Omental fat pad (tissue), 4 donors: ENCODE data around the gene PDHX. TPM values are rescaled to one million over a fixed set of nuclear protein-coding genes. Genes with fewer than 3 reads are reported as not detected.
A peak's percentile ranks its signal among the peaks of the same experiment; 100 is the strongest.

Source experiments
- ATAC-seq: fragments of 150-250 bp; one replicate; pipeline ENCODE4 v1.9.1; 2016; ENCODE audit warnings: mild to moderate bottlenecking, moderate library complexity; ENCODE audit not compliant: low FRiP score
- DNase-seq: peaks from one replicate; pipeline ENCODE4 v3.0.0-alpha.2; 2019; ENCODE audit warnings: low spot score
- small RNA-seq: library from RNA; depleted of rRNA; stranded (forward); fragments of <200 nt; gene quantifications from one replicate; pipeline ENCODE3, GENCODE V24; 2016
- total RNA-seq, 4 donors: library from RNA; depleted of rRNA; stranded (reverse); fragments of >200 nt; gene quantifications; one replicate each; pipeline ENCODE4 v1.1.0, GENCODE V29; 2016
- TF ChIP-seq, protein P1 (sequence below), 3 donors: fragments of 450-650 bp; IDR thresholded peaks; one replicate each; pipeline ENCODE4 v1.5.1; 2016 to 2017; ENCODE audit warnings: antibody characterized with exemption in 3 of 3, mild to moderate bottlenecking in 3 of 3, moderate library complexity in 2 of 3

PDHX gene
- total RNA-seq, 4 donors from 2014 or later = 20.0 to 56.0 (median 45.3) TPM

DNA sequence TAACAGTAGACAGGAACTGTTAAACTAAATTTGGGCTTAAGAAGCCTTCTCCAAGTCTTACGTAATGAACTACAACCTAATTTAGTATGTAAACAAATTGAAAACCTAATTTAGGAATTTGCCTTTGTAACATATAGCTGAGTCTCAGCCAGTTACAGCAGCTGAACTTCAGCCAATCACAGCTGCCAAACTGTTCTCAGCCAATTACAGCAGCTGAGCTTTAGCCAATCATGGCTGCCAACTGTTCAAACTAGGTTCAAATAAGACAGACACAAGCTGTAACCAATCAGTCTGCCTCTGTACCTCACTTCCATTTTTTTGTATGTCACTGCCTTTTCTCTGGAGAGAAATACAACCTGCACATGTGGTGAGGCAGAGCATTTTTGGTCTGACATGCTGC, 127.5 kb downstream of the PDHX start:
- DNase-seq (no peak), ATAC-seq (no peak)
- TF ChIP-seq, protein P1, sequence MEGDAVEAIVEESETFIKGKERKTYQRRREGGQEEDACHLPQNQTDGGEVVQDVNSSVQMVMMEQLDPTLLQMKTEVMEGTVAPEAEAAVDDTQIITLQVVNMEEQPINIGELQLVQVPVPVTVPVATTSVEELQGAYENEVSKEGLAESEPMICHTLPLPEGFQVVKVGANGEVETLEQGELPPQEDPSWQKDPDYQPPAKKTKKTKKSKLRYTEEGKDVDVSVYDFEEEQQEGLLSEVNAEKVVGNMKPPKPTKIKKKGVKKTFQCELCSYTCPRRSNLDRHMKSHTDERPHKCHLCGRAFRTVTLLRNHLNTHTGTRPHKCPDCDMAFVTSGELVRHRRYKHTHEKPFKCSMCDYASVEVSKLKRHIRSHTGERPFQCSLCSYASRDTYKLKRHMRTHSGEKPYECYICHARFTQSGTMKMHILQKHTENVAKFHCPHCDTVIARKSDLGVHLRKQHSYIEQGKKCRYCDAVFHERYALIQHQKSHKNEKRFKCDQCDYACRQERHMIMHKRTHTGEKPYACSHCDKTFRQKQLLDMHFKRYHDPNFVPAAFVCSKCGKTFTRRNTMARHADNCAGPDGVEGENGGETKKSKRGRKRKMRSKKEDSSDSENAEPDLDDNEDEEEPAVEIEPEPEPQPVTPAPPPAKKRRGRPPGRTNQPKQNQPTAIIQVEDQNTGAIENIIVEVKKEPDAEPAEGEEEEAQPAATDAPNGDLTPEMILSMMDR (IDR thresholded peaks at IDR 0.05) = no peak

- TF ChIP-seq, protein P1 (IDR thresholded peaks at IDR 0.05) = no peak
- DNase-seq = no peak
- no peak for ATAC-seq
Measured at GRCh38 chr11:35045236-35045820, 128.9 kb downstream of the PDHX start.

Small RNA genes within 50 kb of the gene (small RNA-seq; reads per million reads assigned to genes)
- gene MIR1343 = 1.3 reads per million, percentile 8 among the genes with 10 or more reads in this experiment

Other genes starting within 250 kb of the PDHX start
- gene APIP, start 239 bp upstream of the PDHX start, total RNA-seq = 10 to 100 TPM; 23.0 to 56.2 (median 28.3) TPM
- 100 to 1,000 TPM in 3 of 4 donors, 10 to 100 TPM in 1; 92.7 to 627 (median 158) TPM for gene CD44, start 222.6 kb downstream of the PDHX start, total RNA-seq